GM18870 (cell line): Measurements from ENCODE around the gene WASHC3.
"Not testable (repeated sequence)": the region's sequence is repeated elsewhere in the genome, so short reads cannot be mapped to it uniquely, and the experiment has no call there.

Experiments used
- ATAC-seq: cut with Tn5 transposase; IDR thresholded peaks from one replicate; pipeline ENCODE4 v1.9.1; 2021; ENCODE audit warnings: moderate library complexity; ENCODE audit not compliant: unreplicated experiment

The WASHC3 gene, protein sequence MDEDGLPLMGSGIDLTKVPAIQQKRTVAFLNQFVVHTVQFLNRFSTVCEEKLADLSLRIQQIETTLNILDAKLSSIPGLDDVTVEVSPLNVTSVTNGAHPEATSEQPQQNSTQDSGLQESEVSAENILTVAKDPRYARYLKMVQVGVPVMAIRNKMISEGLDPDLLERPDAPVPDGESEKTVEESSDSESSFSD

DNA sequence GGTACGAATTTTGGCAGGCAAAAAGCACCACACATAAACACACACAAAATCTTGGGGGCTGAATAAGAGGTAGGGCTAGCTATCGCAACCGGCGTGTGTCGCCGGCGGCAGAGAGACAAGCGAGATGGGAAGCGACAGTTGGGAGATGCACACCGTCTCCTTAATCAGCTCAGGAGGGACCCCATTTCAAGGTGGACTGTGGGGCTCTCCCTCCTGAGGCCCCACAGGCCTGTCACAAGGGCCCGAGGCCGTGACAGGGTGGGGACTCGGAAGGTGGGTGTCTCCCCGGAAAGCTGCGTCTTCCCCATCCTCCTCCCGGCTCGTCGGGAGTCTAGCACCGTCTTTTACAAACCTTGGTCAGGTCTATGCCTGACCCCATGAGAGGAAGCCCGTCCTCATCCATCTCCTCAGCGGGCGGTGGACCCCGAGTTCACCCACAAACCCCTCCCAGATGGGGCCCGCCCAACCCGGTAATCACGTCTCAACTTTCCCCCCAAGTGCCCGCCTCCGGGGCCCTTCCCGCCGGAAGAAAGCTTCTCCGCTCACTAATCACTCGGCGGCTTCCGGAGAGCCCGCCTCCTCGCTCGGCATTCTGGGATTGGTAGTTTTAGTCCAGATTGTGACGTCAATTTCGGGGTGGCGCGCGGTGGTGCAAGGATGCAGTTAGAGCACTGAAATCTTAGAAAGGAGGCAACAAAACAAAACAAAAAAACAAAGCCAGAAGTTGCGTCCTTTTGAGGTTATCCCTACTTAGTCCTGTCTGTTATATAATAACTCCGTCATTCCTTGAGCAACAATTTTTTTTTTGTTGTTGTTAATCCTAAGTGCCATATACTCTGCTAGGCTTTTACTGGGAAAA is at the start of gene WASHC3:
TSS of gene WASHC3 (minus strand) at position 432 of the 859 bp plus-strand sequence. CDS start at position 403, 29 bp downstream.
- ATAC-seq = peak; percentile 91

DNA sequence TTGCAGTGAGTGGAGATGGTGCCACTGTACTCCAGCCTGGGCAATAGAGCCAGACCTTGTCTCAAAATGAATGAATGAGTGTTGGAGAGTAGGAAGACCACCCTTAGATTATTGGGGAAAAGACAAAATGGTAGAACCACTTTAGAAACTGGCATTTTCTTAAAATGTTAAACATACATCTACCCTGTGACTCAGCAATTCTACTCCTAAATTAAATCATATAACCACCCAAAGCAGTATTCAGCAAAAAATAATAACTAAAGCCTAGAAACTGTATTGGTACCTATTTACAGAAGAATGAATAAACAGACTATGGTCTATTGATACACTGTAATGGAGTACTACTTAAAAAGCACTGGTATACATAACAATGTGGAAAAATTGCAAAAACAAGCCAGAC is 49.0 kb upstream of the WASHC3 start:
- no peak for ATAC-seq

DNA sequence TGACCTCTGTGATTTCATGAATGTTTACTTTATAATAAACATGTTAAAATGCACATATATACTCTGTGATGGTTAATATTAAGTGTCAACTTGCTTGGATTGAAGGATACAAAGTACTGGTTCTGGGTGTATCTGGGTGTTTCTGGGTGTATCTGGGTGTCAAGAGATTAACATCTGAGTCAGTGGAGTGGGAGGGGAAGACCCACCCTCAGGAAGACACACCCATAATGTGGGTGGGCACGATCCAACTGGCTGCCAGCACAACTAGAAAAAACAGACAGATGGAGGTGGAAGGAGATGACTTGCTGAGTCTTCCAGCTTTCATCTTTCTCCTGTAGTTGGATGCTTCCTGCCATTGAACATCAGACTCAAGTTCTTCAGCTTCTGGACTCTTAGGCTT is 46.2 kb upstream of the WASHC3 start:
- no peak for ATAC-seq

DNA sequence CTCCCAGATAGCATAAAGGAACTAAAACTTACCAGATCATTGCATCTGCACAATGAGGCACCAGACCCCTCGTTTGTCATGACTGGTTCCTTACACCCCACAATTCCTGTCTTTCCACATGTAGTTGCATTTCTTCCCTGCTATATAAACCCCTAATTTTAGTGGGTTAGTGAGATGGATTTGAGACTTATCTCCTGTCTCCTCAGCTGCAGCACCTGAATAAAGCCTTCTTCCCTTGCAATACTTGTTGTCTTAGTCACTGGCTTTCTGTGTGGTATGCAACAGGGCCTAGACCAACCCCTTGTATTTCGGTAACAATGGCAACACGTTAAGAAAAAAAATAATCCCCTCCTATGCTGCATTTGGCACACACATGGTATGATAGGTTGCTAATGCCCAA is 45.1 kb upstream of the WASHC3 start:
- no peak for ATAC-seq

DNA sequence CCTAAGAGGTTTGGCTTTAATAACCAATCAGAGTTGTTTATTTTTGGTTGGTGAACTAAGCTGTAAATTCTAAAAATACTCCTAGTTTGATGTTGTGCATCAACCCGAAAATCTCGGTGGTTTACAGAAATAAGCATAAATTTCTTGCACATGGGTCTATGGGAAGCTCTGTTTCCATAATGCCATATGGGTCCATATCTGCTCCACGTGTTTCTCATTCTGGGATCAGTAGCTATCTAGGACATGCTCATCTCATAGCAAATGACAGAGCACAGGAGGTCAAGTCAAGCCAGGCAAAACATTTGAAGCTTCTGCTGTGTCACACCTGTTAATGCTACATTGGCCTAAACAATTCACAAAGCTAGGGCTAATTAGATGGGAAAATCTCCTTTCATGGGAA is 35.1 kb upstream of the WASHC3 start:
- no peak for ATAC-seq

DNA sequence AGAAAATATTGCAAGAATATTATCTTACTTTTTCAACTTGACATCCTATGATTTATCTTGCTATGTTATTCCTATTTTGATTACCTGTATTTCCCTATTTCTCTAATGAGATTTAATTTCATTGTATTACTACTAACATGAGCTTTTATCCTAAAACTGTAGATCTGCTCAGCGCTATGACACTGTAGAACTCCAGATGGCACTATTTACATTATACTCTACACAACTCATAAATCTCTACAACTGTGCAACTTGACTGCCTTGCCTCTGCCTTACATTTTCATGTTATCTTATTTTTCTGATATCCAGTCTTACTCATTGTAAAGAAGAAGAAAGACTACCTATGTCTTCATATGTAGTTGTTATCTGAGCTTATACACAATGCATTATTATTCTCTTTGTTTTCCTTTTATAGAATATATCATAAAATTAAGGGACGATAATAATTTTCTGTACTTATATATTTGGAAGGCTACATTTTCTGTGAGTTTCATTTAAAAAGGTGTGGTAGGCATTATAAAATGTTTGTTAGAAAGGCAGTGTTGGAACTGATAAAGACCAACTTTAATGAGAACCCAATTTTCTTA is 34.0 kb upstream of the WASHC3 start:
- ATAC-seq = no peak

DNA sequence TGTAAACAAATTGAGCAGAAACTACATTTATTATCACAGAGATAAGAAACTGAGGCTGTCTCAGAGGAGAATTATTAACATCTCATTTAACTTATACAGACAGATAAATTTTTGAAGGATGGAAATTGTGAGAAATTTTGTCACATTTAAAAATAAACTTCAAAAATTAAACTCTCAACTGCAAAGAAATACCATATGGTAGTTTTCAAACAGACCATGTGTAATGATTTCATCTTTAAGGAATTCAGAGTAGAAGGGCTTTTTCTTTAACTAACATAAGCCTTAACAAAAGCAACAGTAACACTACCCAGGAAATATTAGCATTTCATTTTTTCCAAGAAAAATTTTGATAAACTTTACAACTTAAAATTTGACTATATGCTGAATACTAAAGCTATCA is 31.5 kb upstream of the WASHC3 start:
- no peak for ATAC-seq

DNA sequence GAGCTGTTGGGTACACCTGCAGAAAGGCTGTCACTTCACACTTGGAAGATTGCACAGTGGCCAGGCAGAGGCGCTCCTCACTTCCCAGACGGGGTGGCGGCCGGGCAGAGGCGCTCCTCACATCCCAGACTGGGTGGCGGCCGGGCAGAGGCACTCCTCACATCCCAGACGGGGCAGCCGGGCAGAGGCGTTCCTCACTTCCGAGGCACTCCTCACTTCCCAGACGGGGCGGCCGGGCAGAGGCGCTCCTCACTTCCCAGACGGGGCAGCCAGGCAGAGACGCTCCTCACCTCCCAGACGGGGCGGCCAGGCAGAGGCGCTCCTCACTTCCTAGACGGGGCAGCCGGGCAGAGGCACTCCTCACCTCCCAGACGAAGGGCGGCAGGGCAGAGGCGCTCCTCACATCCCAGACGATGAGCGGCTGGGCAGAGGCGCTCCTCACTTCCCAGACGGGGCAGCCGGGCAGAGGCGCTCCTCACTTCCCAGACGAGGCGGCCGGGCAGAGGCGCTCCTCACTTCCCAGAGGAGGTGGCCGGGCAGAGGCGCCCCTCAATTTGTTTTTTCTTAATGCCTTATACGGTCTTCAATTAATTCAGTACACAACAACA is 27.5 kb upstream of the WASHC3 start:
- ATAC-seq = not testable (repeated sequence)

DNA sequence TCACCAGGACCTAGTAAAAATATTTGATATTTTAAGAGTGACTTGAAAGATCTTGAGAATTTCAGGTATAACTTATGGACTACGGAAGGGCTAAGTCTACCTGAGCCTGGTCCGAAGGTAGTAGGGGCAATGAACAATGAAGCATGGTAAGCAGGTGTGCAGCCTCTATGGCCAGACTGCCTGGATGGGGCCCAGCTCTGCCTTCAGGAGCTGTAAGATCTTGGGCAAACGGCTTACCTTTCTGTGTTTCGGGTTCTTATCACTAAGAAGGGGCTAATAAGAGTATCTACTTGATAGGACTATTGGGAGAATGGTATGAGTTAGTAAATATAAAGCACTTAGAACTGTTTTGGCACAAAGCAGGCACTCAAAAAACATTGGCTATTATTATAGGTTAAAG is 19.1 kb upstream of the WASHC3 start:
- no peak for ATAC-seq

DNA sequence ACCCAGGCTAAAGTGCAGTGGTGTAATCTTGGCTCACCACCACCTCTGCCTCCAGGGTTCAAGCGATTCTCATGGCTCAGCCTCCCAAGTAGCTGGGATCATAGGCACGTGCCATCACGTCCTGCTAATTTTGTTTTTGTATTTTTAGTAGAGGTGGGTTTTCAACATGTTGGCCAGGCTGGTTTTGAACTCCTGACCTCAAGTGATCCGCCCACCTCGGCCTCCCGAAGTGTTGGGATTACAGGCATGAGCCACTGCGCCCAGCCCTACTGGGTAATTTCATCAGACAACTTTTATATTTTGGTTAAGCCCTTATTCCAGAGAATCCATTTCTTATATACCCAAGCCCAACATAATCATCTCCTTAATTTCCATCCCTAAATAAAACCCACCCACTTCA is 10.3 kb upstream of the WASHC3 start:
- ATAC-seq = not testable (repeated sequence)

DNA sequence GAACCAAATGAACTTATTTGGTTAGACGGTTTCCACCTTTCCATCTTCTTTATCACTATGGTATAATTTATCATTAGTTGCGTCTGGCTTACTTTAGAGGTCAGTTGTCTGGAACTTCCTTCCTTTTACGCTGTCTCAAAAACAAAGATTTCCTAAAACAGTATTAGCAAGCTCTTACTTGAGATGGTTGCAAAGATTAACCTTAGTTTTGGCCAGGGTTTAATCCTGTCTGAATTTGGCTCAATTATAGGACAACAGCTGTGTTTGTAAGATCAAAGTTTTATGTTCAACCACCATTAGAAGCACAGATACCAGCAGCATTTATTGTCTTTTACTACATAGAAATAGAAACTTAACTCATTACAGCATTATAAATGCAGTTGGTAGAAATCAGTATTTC is 7.9 kb upstream of the WASHC3 start:
- ATAC-seq = no peak

DNA sequence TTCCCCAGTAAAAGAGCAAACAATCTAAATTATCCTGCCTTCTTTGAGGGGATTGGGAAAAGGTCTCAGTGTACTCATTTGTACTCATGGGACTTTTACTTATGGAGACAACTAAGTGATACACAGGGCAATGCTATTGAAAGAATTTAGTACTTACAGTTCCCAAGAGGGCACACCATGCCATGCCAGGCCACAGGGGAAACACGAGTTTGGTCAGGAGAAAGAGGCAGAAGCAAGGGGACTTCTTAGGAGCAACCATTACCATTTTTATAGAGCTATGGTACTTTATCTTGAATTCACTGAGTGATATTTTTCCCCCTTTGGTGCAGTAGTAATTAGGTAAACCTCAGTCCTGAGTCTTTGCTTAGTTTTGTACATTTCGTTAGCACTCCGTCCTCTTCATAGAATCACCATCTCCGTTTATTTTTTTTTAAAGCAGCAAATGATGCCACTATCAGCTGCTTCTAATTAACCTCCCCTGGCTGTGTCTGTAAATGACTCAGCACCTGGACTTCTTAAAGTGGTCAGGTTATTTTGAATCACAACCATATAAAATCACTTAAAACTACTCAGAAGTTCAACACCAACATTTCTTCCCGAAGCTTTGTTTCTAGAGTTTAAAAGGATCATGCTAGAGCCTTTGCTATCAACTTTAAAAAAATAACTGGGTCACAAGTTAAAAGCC is 5.9 kb upstream of the WASHC3 start:
- no peak for ATAC-seq

DNA sequence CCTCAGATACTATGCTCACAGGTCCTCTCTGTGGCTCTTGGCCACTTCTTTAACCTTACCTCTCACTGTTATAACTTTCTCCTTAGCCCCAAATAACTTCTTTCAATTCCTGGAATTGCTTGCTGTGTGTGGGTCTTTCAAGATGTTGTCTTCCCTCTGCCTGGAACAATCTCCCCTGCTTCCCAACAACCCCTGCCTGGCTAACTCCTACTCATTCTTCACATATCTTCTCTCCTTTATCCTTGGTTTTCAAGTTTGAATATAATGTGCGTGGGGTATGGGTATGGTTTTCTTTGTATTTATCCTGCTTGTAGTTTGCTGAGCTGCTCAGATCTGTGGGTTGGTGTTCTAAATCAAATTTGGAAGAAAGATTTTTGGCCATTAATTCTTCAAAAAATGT is 2.7 kb upstream of the WASHC3 start:
- ATAC-seq = no peak

DNA sequence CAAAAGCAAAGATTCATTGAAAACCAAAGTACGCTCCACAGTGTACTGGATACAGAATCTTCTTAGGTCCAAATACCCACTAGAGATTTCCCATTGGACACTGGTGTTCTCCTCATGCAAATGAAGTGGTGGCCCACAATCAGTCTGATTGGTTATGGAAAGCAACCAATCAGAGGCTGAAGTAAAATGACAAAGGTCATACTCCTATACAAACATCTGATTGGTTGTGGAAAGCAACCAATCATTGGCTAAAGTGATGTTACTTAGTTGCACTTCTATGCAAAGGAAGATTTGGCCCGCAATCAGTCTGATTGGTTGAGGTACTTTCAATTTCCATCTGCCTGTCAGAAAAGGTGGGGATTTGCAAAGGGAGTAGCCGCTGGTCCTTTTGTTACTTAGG is 1.3 kb upstream of the WASHC3 start:
- ATAC-seq = no peak

DNA sequence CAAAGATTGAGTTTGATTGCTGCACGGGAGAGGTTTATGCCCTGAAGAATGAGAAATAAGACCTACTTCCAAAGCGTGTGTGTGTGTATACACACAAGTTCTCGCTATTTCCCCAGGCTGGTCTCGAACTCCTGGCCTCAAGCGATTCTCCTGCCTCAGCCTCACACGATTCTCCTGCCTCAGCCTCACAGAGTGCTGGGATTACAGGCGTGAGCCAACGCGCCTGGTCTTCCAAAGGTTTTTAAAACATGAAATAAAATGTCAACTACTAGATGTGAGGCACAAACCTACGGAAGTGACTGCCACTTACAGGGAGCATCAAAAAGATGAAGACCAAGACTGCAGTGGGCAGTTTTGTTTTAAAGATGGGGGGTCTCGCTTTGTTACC is 622 bp upstream of the WASHC3 start:
- ATAC-seq = no peak

DNA sequence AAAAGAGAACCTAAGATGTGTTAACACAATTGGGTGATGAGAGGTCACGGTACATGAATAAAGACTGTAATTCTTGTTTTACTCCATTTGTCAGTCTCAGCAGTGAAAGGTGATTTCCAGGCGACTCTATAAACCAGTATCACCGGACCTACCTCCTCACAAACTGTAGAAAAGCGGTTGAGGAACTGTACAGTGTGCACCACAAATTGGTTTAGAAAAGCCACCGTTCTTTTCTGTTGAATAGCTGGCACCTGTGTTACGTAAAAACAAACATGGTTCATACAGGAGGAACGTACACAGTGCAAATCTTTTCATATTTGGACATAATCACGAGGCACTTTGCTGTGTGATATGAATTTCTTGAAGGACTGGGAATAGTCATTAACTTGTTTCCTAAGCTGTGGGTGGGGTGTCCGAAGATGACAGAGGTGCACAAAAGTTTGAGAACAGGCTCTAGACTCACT is 663 bp downstream of the WASHC3 start:
- ATAC-seq = peak; percentile 37

DNA sequence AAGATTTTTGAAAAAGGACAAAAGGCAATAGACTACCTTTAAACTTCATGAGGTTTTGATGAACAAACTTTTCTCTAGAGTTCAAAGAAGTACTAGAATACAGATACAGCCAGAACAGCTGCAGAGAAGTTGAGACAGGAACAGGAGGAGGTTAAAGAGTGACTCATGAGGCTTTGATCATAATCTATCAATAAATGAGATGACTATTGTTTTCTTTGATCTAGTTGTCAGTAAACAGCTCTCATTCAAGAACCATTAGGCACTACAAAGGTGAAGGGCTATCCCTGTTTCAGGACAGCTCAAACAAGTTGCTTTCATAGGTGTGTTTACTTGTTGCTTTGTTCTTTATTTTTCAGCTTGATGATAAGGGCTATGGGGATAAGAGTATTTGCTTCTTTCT is 2.4 kb downstream of the WASHC3 start:
- no peak for ATAC-seq

DNA sequence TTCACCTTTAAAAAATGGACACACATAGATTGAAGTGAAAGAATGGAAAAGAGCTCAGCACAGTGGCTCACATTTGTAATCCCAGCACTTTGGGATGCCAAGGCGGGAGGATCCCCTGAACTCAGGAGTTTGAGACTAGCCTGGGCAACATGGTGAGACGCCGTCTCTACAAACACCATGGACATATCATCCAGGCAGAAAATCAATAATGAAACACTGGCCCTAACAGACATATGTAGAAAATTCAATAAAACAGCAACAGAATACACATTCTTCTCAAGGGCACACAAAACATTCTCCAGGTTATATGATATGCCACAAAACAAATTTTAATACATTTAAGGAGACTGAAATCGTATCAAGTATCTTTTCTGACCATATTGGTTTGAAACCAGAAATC is 7.4 kb downstream of the WASHC3 start:
- ATAC-seq = no peak

DNA sequence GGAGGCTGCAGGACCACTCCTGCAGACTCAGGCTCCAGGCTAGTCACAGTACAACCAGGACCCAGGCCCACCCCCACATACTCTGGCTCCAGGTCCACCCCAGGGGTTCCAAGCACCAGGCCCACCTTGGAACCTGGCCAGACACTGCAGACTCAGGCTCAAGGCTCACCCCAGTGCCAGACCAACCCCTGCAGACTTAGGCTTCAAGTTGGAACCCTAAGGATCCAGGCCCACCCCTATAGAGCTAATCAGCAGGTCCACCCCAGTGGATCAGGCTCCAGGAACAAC is 8.8 kb downstream of the WASHC3 start:
- ATAC-seq = no peak

DNA sequence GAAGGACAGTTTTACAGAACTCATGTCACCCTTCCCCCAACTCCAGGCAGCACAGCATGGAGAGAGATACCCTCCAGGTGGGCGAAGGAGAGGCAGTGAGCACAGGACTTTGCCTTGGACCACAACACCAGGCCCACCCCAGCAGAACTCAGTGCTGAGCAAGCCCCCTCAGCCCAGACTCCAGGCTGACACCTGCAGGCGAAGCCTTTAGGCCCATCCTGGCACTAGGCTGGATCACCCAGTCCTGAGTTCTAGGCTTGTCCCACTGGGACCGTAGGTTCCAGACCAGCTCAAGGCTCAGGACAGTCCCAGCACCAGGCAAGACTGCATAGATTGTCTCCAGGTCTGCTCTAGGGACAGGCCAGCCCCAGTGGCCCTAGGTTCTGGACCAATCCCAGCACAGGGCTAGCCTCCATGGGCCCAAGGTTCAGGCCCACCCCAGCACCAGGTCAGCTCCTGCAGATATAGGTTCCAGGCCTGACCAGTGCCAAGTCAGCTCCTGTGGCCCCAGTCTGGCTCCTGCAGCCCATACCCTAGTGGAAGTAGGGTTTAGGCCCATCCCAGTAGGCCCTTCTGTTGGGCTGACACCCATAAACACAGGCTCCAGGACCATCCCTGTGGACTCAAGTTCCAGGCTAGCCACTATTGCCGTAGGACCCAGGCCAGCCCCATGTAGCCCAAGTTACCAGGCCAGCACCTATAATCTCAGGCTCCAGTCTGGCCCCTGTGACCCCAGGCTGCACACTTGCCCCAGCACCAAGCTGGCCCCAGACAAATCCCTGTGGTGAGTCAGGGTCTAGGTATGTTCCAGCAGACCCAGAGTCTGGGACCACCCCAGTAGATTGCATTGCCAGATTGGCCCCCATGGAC is 9.4 kb downstream of the WASHC3 start:
- ATAC-seq = no peak
